Pancreas (tissue), 10 donors: ENCODE measurements around the gene IGFL4. TPM values are rescaled to one million over a fixed set of nuclear protein-coding genes. Genes with fewer than 3 reads are reported as not detected.

ENCODE experiments used
- ATAC-seq, 4 donors: fragments of 200-7000 bp; cut with Tn5 transposase; one replicate each; pipeline versions ENCODE4 v1.8.0 to v1.9.1; 2020; ENCODE audit warnings: mild to moderate bottlenecking in 4 of 4, moderate library complexity in 4 of 4
- DNase-seq, 6 donors: peaks; one replicate each; pipeline ENCODE4 v3.0.0-alpha.2; 2020
- FAIRE-seq: peaks from 2 replicates; lab custom pipeline; 2012; peaks lifted over from hg19 to GRCh38; lab: Jason Lieb, UNC
- H3K27ac ChIP-seq, 4 donors: fragments of 200-600 bp; sonication (generic); 1 replicate in 3 of 4; 2 replicates in 1 of 4; pipeline versions ENCODE4 v1.5.0 to v1.8.0; 2020
- H3K27me3 ChIP-seq, 4 donors: fragments of 200-600 bp; one replicate each; pipeline ENCODE4 v1.8.0; 2021
- H3K36me3 ChIP-seq, 3 donors: fragments of 200-600 bp; sonication (generic) in 1 of 3; one replicate each; pipeline versions ENCODE4 v1.5.0 to v1.8.0; 2020 to 2021
- H3K4me1 ChIP-seq, 3 donors: fragments of 200-600 bp; one replicate each; pipeline ENCODE4 v1.8.0; 2021
- H3K4me3 ChIP-seq, 4 donors: fragments of 200-600 bp; sonication (generic) in 2 of 4; one replicate each; pipeline versions ENCODE4 v1.5.0 to v1.8.0; 2020 to 2021
- H3K9me3 ChIP-seq, 4 donors: fragments of 200-600 bp; one replicate each; pipeline ENCODE4 v1.8.0; 2021
- WGBS, 2 donors: extraction: QIAGEN DNeasy Blood & Tissue Kit; methylation state at CpG; one replicate each; pipeline ENCODE4 v1.1.7; 2013; 5-methylcytosine and 5-hydroxymethylcytosine counted together
- intact Hi-C, 3 donors: fragments of 100-400 bp; cut with DNase I; formaldehyde crosslinking; loops; one replicate each; pipeline versions ENCODE4 v1.11.1 to v1.14.2; 2022
- polyA plus RNA-seq, 2 donors: library from polyadenylated mRNA; stranded (reverse); fragments of 200-250 nt; gene quantifications; one replicate each; pipeline ENCODE4 v1.2.3, GENCODE V29; 2013
- total RNA-seq, 6 donors: library from RNA; stranded (reverse); fragmentation: NEBNext Ultra II Directional in 4 of 6; extraction: Animal tissue kit (Norgen Biotek cat#: 25700) in 4 of 6; gene quantifications; one replicate each; pipeline versions ENCODE4 v1.2.1 to v1.2.4, GENCODE V29; 2021 to 2023
- TF ChIP-seq, protein P1 (sequence below), 4 donors: fragments of 200-600 bp; sonication (generic) in 3 of 4; IDR thresholded peaks; one replicate each; pipeline versions ENCODE4 v1.5.0 to v1.8.0; 2021; ENCODE audit warnings: antibody characterized with exemption in 4 of 4
- donor health status: healthy with polysubstance abuse.
- donor health status: DM: no; HTN: no; CAD: no; lungs with moderate emphysema.
- donor health status: DM: no; HTN: no; CAD: no.
- donor health status: control.
- donor health status: control.
- donor health status: Bipolar disorder and iron deficiency.
- donor health status: DM: yes; HTN: yes; CAD: no.
- donor health status: DM: no; HTN: no; CAD: no.
- donor health status: DM: no; HTN: no; CAD: no.
- donor health status: DM: yes; HTN: yes; CAD: no.

IGFL4 gene
- total and polyA plus RNA-seq, 8 donors: 0.04 to 0.28 (median 0.18) TPM; not detected in 4

DNA sequence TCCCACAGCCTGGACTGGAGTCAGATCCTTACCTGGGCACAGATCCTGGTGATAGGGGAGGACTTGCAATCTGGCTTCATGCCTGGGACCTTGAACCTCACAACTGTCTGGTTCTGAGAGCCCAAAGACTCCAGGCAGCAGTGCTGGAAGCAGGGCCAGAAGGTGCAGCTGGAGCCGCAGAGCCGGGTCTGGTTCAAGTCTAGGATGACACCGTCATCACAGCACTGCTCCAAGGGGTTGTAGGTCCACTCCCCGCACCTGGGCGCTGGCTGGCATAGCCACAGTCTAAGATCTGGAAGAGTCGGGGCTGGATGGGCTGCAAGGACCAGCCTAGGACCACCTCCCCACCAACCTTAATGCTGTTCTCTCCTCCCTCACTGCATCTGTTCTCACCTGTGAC is 677 bp downstream of the IGFL4 start:
- DNase-seq (no peak), FAIRE-seq (no peak), ATAC-seq (no peak)
- Histone ChIP-seq H3K9me3 (no peaks in the 10 kb centered on the region), H3K36me3 (no peaks in the 10 kb centered on the region), H3K4me1 (no peaks in the 10 kb centered on the region), H3K27me3 (peaks cover 0 to 20% (median 0%) of the 10 kb centered on the region in 4 donors), H3K27ac (no peak overlapping the region), H3K4me3 (no peak overlapping the region)
- intact Hi-C loops: no loop called here
- 68 to 76% methylated on average over 6 of the region's 6 CpGs for WGBS, 2 donors
- TF ChIP-seq, protein P1, sequence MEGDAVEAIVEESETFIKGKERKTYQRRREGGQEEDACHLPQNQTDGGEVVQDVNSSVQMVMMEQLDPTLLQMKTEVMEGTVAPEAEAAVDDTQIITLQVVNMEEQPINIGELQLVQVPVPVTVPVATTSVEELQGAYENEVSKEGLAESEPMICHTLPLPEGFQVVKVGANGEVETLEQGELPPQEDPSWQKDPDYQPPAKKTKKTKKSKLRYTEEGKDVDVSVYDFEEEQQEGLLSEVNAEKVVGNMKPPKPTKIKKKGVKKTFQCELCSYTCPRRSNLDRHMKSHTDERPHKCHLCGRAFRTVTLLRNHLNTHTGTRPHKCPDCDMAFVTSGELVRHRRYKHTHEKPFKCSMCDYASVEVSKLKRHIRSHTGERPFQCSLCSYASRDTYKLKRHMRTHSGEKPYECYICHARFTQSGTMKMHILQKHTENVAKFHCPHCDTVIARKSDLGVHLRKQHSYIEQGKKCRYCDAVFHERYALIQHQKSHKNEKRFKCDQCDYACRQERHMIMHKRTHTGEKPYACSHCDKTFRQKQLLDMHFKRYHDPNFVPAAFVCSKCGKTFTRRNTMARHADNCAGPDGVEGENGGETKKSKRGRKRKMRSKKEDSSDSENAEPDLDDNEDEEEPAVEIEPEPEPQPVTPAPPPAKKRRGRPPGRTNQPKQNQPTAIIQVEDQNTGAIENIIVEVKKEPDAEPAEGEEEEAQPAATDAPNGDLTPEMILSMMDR (IDR thresholded peaks at IDR 0.05): no peak

DNA sequence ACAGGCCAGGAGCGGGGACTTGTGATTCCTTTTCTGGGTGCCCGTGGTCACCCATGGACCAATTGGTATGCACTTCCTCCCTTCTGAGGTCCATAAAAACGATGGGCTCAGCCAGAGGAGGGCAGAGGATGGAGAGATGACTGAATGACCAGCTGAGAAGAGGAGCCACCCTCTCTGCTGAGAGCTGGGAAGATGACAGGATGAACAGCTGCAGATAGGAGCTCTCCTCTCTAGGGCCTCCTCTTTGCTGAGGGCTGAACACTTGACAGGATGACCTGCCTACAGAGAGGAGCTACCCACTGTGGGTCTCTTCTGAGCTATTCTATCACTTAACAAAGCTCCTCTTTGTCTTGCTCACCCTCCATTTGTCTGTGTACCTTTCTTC is 4.1 kb downstream of the IGFL4 start:
- no peak overlapping the region for H3K4me3 ChIP-seq
- TF ChIP-seq, protein P1 (IDR thresholded peaks at IDR 0.05): no peak
- no peaks in the 10 kb centered on the region for H3K36me3 ChIP-seq
- intact Hi-C loops: no loop called here
- H3K27ac ChIP-seq: no peak overlapping the region
- DNase-seq (no peak), FAIRE-seq (no peak), ATAC-seq (no peak)
- no peaks in the 10 kb centered on the region for H3K4me1 ChIP-seq
- WGBS, 2 donors: 57 to 60% methylated on average over 3 of the region's 3 CpGs
- peaks cover 0 to 4% (median 0%) of the 10 kb centered on the region in 4 donors for H3K27me3 ChIP-seq
- no peaks in the 10 kb centered on the region for H3K9me3 ChIP-seq

DNA sequence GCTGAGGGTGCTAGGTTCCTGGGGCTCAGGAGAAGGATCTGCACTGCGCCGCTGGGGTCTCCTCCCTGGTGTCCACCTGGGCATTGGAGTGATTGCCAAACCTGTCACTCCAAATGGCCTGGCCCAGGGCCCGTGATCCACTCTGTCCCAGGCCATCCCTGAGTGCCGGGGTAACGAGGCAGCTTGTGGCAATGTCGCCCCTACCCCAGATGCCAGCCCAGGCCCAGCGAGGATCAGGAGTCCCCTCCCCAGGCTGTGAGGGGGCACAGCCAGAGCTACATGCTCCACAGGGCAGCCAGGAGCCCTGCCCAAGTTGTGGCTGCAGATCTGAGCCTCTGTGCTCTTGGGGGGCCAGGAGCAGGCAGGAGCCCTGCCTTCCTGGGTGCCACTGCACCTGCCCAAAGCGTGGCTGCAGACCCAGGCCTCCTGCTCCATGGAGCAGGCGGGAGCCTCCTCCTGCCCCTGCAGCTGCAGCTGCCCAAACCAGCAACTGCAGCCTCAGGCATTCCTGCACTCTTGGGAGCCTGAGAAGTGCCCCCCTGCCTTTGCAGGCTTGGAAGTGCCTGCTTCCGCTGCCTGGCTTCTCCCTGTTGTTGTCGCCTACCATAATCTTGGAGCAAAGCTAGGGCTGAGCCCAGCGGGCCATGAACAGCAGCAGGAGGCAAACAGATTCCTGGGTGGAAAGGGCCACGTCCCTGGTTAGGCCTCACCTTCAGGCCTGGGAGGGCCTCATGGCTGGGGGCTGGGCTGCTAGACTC is 4.6 kb downstream of the IGFL4 start:
- Histone ChIP-seq H3K27me3 (peaks cover 0 to 4% (median 0%) of the 10 kb centered on the region in 4 donors), H3K9me3 (no peaks in the 10 kb centered on the region), H3K4me3 (no peak overlapping the region), H3K4me1 (no peaks in the 10 kb centered on the region), H3K27ac (no peak overlapping the region), H3K36me3 (no peaks in the 10 kb centered on the region)
- WGBS, 2 donors: 67 to 77% methylated on average over 13 of the region's 13 CpGs
- FAIRE-seq (no peak), ATAC-seq (no peak), DNase-seq (no peak)
- TF ChIP-seq, protein P1 (IDR thresholded peaks at IDR 0.05): no peak
- intact Hi-C loops: no loop called here

GRCh38 chr19:46035546-46035945 is 5.3 kb downstream of the IGFL4 start:
- Histone ChIP-seq H3K36me3 (no peaks in the 10 kb centered on the region), H3K27ac (no peak overlapping the region), H3K27me3 (peaks cover 0 to 4% (median 0%) of the 10 kb centered on the region in 4 donors), H3K4me3 (no peak overlapping the region), H3K9me3 (no peaks in the 10 kb centered on the region), H3K4me1 (no peaks in the 10 kb centered on the region)
- TF ChIP-seq, protein P1 (IDR thresholded peaks at IDR 0.05): no peak
- FAIRE-seq (no peak), DNase-seq (no peak), ATAC-seq (no peak)
- intact Hi-C loops: no loop called here
- 59 to 74% methylated on average over 6 of the region's 6 CpGs for WGBS, 2 donors

DNA sequence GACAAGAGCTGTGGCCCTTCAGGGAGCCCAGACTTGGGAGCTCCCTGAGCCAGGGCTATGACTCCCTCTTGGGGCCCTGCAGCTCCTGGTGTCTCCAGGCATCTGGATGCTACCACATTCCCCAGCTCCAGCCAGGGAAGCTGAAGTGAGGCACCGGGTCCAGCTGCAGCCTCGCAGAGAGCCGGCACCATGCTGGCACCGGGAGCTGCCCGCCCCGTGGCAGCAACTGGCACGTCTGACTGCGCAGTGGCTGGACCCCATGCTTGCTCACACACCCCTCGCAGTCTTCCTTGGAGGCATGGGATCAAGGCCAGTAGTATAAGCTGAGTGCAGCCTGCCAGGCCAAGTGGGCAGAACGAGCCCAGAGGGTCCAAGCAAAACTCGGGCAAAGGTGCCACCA is 7.4 kb downstream of the IGFL4 start:
- TF ChIP-seq, protein P1 (IDR thresholded peaks at IDR 0.05): no peak
- Histone ChIP-seq H3K27me3 (no peaks in the 10 kb centered on the region), H3K9me3 (no peaks in the 10 kb centered on the region), H3K36me3 (no peaks in the 10 kb centered on the region), H3K4me1 (no peaks in the 10 kb centered on the region), H3K4me3 (no peak overlapping the region), H3K27ac (no peak overlapping the region)
- FAIRE-seq (no peak), ATAC-seq (no peak), DNase-seq (no peak)
- 76 to 87% methylated on average over 11 of the region's 11 CpGs for WGBS, 2 donors
- intact Hi-C loops: no loop called here
